GM18858 (cell line): ENCODE measurements around the gene AADACL3.
"Not testable (repeated sequence)": the region's sequence is repeated elsewhere in the genome, so short reads cannot be mapped to it uniquely, and the experiment has no call there.

Source experiments
- ATAC-seq: cut with Tn5 transposase; IDR thresholded peaks from one replicate; pipeline ENCODE4 v1.9.1; 2021; ENCODE audit not compliant: unreplicated experiment

Gene AADACL3

GRCh38 chr1:12713651-12714050, 2.3 kb upstream of the AADACL3 start:
- not testable (repeated sequence) for ATAC-seq

GRCh38 chr1:12714710-12715475, 1.0 kb upstream of the AADACL3 start:
- ATAC-seq: no peak

GRCh38 chr1:12717301-12717838, 1.5 kb downstream of the AADACL3 start:
- no peak for ATAC-seq

- no peak for ATAC-seq
These were observed 6.7 kb downstream of the AADACL3 start for GRCh38 chr1:12722626-12723025.

- no peak for ATAC-seq
These were observed 12.5 kb downstream of the AADACL3 start for GRCh38 chr1:12728391-12728790.

- no peak for ATAC-seq
These were observed 14.2 kb downstream of the AADACL3 start for GRCh38 chr1:12730156-12730555.

GRCh38 chr1:12731084-12731483, 15.2 kb downstream of the AADACL3 start:
- not testable (repeated sequence) for ATAC-seq

GRCh38 chr1:12734651-12735050, 18.7 kb downstream of the AADACL3 start:
- ATAC-seq: no peak

GRCh38 chr1:12738934-12739333, 23.0 kb downstream of the AADACL3 start:
- ATAC-seq: no peak

GRCh38 chr1:12739613-12740012, 23.7 kb downstream of the AADACL3 start:
- ATAC-seq: no peak

GRCh38 chr1:12741946-12742345, 26.0 kb downstream of the AADACL3 start:
- no peak for ATAC-seq

GRCh38 chr1:12745126-12745991, 29.4 kb downstream of the AADACL3 start:
- ATAC-seq: no peak

- ATAC-seq: no peak
These were observed 30.0 kb downstream of the AADACL3 start, which contains the start of gene CFAP107 for GRCh38 chr1:12745992-12746323. TSS of gene CFAP107 (plus strand) at chr1:12746200. CDS start at chr1:12746431, 231 bp downstream.

- no peak for ATAC-seq
These were observed 33.0 kb downstream of the AADACL3 start for GRCh38 chr1:12748778-12749355.

GRCh38 chr1:12754738-12755137, 38.8 kb downstream of the AADACL3 start:
- no peak for ATAC-seq

GRCh38 chr1:12756273-12756672, 40.4 kb downstream of the AADACL3 start:
- no peak for ATAC-seq

GRCh38 chr1:12756768-12757413, 41.0 kb downstream of the AADACL3 start:
- ATAC-seq: no peak

GRCh38 chr1:12757836-12758235, 41.9 kb downstream of the AADACL3 start:
- no peak for ATAC-seq

- no peak for ATAC-seq
These were observed 44.4 kb downstream of the AADACL3 start for GRCh38 chr1:12760256-12760795.

- no peak for ATAC-seq
These were observed 45.9 kb downstream of the AADACL3 start for GRCh38 chr1:12761781-12762180.

GRCh38 chr1:12762766-12763165, 46.9 kb downstream of the AADACL3 start:
- no peak for ATAC-seq
